ENCODE measurements around the gene NR5A1.

NR5A1 gene

DNA sequence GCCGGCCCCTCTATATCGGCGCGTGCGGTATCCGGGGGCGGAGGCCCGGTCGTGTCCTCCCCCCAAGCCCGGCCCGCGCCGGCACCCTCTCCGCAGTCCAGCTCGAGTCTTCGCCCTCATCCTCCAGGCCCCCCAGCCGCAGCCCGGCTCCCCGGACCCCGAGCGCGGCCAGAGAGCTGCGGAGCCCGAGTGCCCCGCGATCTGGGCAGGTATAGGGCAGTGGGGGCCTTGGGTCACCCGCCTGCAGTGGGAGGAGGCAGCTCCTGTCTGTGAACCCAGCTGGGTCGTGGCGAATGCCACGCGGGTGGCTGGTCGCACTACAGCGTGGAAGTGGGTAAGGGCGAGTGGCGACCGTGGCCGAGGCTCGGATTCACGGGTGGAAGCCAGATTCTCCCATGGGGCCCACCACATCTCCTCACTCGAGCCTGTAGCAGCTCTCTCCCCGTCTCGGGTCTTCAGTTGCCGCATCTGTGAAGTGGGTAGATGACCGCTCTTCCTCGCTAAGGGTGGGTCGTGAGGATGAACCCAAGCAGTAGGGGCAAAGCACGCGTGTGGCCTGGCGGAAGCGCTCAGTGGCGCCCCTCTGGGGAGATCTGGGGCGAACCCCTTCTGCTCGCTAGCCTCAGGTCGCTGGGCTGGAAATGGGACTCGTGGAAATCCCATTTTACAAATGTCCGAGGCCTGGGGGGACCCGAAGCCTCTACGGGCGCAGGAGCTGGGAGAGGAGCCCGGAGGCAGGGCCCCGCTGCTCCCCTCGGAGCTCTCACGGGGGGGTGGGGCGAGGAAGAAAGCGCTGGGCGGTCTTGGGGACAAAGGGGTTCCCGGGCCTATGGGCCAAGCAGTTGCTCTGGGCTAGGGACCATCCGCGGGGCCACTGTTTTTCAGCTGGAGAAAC, 1.9 kb downstream of the NR5A1 start:
- Histone ChIP-seq H3K9me3 (ENCODE audit: low read depth, low read length) (no peaks in the 10 kb centered on the region), H3K9ac (ENCODE audit: insufficient read length) (no peak overlapping the region), H3K27ac (no peak overlapping the region), H3K4me3 (no peak overlapping the region), H3K36me3 (ENCODE audit: insufficient read depth, low read length) (no peaks in the 10 kb centered on the region)
- DNase-seq (ENCODE audit: low read depth, low spot score): no peak
- TF ChIP-seq EZH2 (IDR thresholded peaks at IDR 0.05) (no peak), FOXP2 (optimal IDR thresholded peaks at IDR 0.05; ENCODE audit: control extremely low read depth, extremely low read length, insufficient read depth) (no peak), POLR2AphosphoS5 (IDR thresholded peaks at IDR 0.05; ENCODE audit: borderline replicate concordance, low read depth, low read length) (no peak)

DNA sequence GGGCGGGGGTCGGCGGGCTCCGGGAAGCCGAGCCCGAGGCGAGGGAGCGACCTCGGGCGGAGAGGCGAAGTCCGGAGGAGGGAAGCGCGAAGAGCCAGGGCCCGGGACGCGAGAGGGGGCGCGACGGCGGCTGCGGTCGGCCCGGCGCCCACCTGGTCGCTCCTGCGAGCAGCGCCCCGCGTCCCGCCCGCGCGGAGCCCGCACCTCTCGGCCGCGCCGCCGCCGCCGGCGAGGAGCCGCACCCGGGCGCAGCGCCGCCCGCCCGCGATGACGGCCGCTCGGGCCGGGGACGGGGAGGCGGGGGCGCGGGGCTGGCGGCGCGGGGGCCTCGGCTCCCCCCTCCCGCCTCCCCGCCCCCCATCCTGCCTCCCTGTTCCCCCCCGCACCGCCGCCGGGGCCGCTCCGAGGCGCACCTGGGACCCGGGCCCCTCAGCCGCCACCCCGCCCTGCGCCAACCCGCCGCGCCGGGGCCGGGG, 2.6 kb downstream of the NR5A1 start:
- TF ChIP-seq FOXP2 (optimal IDR thresholded peaks at IDR 0.05; ENCODE audit: control extremely low read depth, extremely low read length, insufficient read depth): no peak
- no peak for TF ChIP-seq EZH2 (IDR thresholded peaks at IDR 0.05)
- TF ChIP-seq POLR2AphosphoS5 (IDR thresholded peaks at IDR 0.05; ENCODE audit: borderline replicate concordance, low read depth, low read length): no peak
- Histone ChIP-seq H3K4me3 (peak overlapping the region; percentile 70), H3K36me3 (ENCODE audit: insufficient read depth, low read length) (no peaks in the 10 kb centered on the region), H3K27ac (no peak overlapping the region), H3K9ac (ENCODE audit: insufficient read length) (no peak overlapping the region), H3K9me3 (ENCODE audit: low read depth, low read length) (no peaks in the 10 kb centered on the region)
- DNase-seq (ENCODE audit: low read depth, low spot score): no peak

DNA sequence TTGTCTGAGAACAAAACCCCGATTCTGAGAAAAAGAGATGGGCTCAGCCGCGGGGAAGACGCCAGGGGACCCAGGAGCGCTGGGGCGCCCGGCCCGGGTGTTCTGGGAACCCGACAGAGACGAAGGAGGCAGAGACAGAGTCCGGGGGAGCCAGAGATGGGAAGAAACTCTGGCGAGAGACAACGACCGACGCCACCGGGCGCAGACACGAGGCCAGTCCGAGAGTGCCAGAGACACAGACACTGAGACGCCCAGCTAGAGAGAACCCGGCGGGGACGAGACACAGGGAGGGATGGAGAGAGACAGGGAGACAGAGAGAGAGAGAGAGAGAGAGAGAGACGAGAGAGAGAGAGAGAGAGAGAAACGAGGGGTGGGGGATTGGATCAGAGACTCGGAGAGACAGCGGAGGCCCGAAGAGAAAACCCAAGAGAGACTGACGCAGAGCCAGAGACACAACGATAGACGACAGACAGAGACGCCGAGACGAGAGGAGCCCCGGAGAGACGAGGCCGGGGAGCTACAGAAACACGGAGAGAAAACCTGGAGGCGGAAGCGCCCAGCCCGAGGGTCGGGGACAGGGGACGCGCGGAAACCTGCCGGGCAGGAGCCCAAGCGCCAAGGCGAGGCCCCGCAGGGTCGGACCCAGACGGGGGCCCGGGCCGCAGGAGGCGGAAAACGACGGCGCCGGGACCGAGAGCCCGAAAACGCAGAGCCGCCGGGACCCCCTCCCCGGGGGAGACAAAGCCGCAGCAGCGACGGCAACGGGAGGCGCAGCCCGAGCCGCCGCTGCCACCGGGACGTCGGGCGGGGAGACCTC, 3.3 kb downstream of the NR5A1 start:
- no peak for DNase-seq (ENCODE audit: low read depth, low spot score)
- TF ChIP-seq POLR2AphosphoS5 (IDR thresholded peaks at IDR 0.05; ENCODE audit: borderline replicate concordance, low read depth, low read length) (no peak), EZH2 (IDR thresholded peaks at IDR 0.05) (peak; percentile 97), FOXP2 (optimal IDR thresholded peaks at IDR 0.05; ENCODE audit: control extremely low read depth, extremely low read length, insufficient read depth) (no peak)
- H3K9me3 ChIP-seq (ENCODE audit: low read depth, low read length): no peaks in the 10 kb centered on the region
- H3K4me3 ChIP-seq: peak overlapping the region; percentile 70
- H3K36me3 ChIP-seq (ENCODE audit: insufficient read depth, low read length): no peaks in the 10 kb centered on the region
- H3K9ac ChIP-seq (ENCODE audit: insufficient read length): no peak overlapping the region
- no peak overlapping the region for H3K27ac ChIP-seq

DNA sequence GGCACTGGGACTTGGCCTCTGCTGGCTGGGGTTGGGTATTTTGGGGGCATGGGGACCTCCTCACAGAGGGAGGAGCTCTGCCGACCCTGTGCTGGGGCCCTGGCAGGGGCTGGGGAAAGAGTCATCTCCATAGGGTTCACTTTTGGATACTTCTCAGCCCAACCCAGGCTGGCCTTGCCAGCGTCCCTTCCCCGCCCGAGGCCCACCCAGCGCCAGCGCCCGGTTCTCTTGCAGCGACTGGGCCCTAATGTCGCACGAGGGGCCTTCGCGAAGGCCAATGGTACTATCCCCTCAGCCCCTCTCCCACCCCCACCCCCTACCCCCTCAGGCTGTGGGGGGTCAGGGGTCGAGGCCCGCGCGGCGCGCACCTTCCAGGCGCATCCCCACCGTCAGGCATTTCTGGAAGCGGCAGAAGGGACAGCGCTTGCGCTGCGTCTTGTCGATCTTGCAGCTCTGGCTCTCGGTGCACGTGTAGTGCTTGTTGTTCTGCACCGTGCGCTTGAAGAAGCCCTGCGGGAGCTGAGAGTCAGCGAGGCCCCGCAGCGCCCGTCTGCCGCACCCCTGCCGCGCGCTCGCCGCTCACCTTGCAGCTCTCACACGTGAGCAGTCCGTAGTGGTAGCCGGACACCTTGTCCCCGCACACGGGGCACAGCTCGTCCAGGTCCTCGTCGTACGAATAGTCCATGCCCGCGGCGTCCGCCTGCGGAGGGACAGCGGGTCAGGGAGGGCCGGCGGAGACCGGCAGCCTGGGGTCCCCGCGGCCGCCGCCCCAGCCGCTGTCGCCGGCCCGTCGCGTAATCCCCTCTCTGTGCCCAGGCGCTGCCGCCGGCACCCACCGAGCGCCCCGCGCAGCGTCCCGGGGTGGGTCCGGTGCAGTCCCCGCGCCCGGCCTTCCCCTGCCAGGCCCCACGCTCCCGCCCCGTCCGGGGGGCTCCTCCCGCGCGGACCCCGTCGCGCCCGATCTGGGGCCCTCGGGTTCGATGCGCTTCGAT, 4.2 kb downstream of the NR5A1 start:
- H3K4me3 ChIP-seq: no peak overlapping the region
- no peak for DNase-seq (ENCODE audit: low read depth, low spot score)
- no peak overlapping the region for H3K9ac ChIP-seq (ENCODE audit: insufficient read length)
- H3K9me3 ChIP-seq (ENCODE audit: low read depth, low read length): no peaks in the 10 kb centered on the region
- no peak overlapping the region for H3K27ac ChIP-seq
- no peak for TF ChIP-seq EZH2 (IDR thresholded peaks at IDR 0.05)
- TF ChIP-seq POLR2AphosphoS5 (IDR thresholded peaks at IDR 0.05; ENCODE audit: borderline replicate concordance, low read depth, low read length): no peak
- no peak for TF ChIP-seq FOXP2 (optimal IDR thresholded peaks at IDR 0.05; ENCODE audit: control extremely low read depth, extremely low read length, insufficient read depth)
- no peaks in the 10 kb centered on the region for H3K36me3 ChIP-seq (ENCODE audit: insufficient read depth, low read length)

DNA sequence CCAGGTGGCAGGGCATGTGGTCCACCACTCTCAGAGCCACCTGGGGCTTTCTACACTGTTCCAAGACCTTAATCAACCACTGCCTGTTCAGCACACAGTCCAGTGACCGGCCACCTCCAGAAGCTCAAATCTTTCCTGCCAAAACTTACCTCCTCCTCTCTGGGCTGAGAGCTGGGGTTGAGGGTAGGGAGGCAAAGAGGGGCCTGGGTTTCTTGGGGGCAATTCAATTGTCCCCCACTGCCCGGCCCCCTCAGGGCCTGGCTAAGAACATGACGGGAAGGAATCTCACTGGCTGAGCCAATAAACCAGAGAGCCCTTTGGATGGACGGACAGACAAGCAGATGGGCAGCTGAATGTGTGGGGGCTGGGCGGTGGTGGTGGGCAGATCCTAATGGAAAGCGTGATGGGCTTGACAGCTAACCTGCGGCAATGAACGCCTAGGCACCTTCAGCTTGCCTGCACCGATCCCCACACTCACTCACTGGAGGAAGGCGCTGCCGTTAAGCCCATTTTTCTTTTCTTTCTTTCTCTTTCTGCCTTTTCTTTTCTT, 5.4 kb downstream of the NR5A1 start:
- DNase-seq (ENCODE audit: low read depth, low spot score): no peak
- H3K9ac ChIP-seq (ENCODE audit: insufficient read length): no peak overlapping the region
- no peaks in the 10 kb centered on the region for H3K9me3 ChIP-seq (ENCODE audit: low read depth, low read length)
- TF ChIP-seq EZH2 (IDR thresholded peaks at IDR 0.05) (no peak), POLR2AphosphoS5 (IDR thresholded peaks at IDR 0.05; ENCODE audit: borderline replicate concordance, low read depth, low read length) (no peak), FOXP2 (optimal IDR thresholded peaks at IDR 0.05; ENCODE audit: control extremely low read depth, extremely low read length, insufficient read depth) (no peak)
- H3K4me3 ChIP-seq: no peak overlapping the region
- H3K27ac ChIP-seq: no peak overlapping the region
- no peaks in the 10 kb centered on the region for H3K36me3 ChIP-seq (ENCODE audit: insufficient read depth, low read length)

DNA sequence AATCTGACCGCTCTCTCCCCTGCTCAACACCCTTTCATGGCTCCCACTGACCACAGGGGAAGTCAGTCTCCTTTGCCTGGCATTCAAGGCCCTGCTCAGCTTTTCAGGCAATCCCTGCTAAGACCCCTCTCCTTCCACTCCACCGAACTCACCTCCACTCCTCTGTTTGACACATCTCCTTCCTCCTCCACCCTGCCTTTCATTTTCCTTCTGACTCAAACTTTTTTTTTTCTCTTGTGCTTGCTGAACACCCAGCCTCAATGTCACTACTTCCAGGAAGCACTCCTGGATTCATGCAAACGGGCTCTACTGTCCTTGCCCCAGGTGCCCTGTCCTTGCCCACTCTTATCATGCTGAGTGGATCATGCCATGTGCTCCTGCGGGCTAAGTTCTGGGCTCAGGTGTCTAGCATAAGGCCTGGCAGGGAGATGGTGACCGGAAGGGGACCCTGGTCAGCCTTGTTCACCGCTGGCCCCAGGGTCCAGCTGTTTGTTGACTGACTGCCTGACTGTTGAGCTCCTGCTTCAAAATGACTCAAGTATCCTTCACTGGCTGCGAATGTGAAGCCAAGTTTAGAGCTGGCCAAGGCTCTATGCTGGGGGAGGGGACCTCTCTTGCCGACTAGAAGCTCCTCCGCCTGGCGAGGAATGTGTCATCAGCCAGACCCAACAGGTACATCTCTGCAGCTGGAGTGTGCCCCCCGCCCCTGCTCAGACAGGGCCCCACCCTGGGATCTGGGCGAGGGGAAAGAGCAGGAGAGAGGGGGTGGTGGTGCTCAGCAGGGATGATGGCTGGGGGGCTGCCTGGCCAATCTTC, 6.2 kb downstream of the NR5A1 start:
- no peak overlapping the region for H3K27ac ChIP-seq
- H3K9ac ChIP-seq (ENCODE audit: insufficient read length): no peak overlapping the region
- H3K9me3 ChIP-seq (ENCODE audit: low read depth, low read length): no peaks in the 10 kb centered on the region
- H3K36me3 ChIP-seq (ENCODE audit: insufficient read depth, low read length): no peaks in the 10 kb centered on the region
- H3K4me3 ChIP-seq: no peak overlapping the region
- DNase-seq (ENCODE audit: low read depth, low spot score): no peak
- no peak for TF ChIP-seq EZH2 (IDR thresholded peaks at IDR 0.05)
- TF ChIP-seq POLR2AphosphoS5 (IDR thresholded peaks at IDR 0.05; ENCODE audit: borderline replicate concordance, low read depth, low read length): no peak
- TF ChIP-seq FOXP2 (optimal IDR thresholded peaks at IDR 0.05; ENCODE audit: control extremely low read depth, extremely low read length, insufficient read depth): no peak

Data from SK-N-MC (cell line).